ENCODE data around the gene C4BPB. TPM values are rescaled to one million over a fixed set of nuclear protein-coding genes. Genes with fewer than 3 reads are reported as not detected.

Gene C4BPB
- total and polyA plus RNA-seq, 4 donors, result 0.94 to 10.7 (median 5.2) TPM

GRCh38 chr1:207109004-207109403 is 20.3 kb downstream of the C4BPB start:
- DNase-seq, result no peak
- Histone ChIP-seq H3K9me3 (ENCODE audit: control insufficient read depth, low read length) (peaks cover 1% of the 10 kb centered on the region), H3K27ac (ENCODE audit: low read depth in 1 of 2, low read length in 2 of 2) (no peak overlapping the region), H3K4me1 (ENCODE audit: control insufficient read depth in 1 of 2, insufficient read depth in 2 of 2, low read length in 2 of 2) (no peaks in the 10 kb centered on the region), H3K27me3 (ENCODE audit: control insufficient read depth in 1 of 2, insufficient read depth in 2 of 2, low read length in 1 of 2) (no peaks in the 10 kb centered on the region), H3K36me3 (ENCODE audit: control insufficient read depth in 1 of 2, insufficient read depth in 2 of 2, low read length in 1 of 2) (no peaks in the 10 kb centered on the region), H3K4me3 (ENCODE audit: low read length in 2 of 2) (no peak overlapping the region)
- WGBS, 2 donors, result 95% methylated on average over 3 of the region's 3 CpGs
- intact Hi-C loops (cut with DNase I), result no loop called here
- ATAC-seq (ENCODE audit: low FRiP score), result no peak

GRCh38 chr1:207112616-207113296 is 24.1 kb downstream of the C4BPB start:
- WGBS, 2 donors, result 71 to 79% methylated on average over 2 of the region's 2 CpGs
- intact Hi-C loops (cut with DNase I), result no loop called here
- Histone ChIP-seq H3K9me3 (ENCODE audit: control insufficient read depth, low read length) (peaks cover 1% of the 10 kb centered on the region), H3K27ac (ENCODE audit: low read depth in 1 of 2, low read length in 2 of 2) (no peak overlapping the region), H3K4me3 (ENCODE audit: low read length in 2 of 2) (no peak overlapping the region), H3K27me3 (ENCODE audit: control insufficient read depth in 1 of 2, insufficient read depth in 2 of 2, low read length in 1 of 2) (no peaks in the 10 kb centered on the region), H3K36me3 (ENCODE audit: control insufficient read depth in 1 of 2, insufficient read depth in 2 of 2, low read length in 1 of 2) (no peaks in the 10 kb centered on the region), H3K4me1 (ENCODE audit: control insufficient read depth in 1 of 2, insufficient read depth in 2 of 2, low read length in 2 of 2) (no peaks in the 10 kb centered on the region)
- DNase-seq (no peak), ATAC-seq (ENCODE audit: low FRiP score) (no peak)

GRCh38 chr1:207115269-207115668 is 26.6 kb downstream of the C4BPB start:
- 7 to 15% methylated on average over 5 of the region's 5 CpGs for WGBS, 2 donors
- Histone ChIP-seq H3K9me3 (ENCODE audit: control insufficient read depth, low read length) (peaks cover 1% of the 10 kb centered on the region), H3K27ac (ENCODE audit: low read depth in 1 of 2, low read length in 2 of 2) (no peak overlapping the region), H3K4me1 (ENCODE audit: control insufficient read depth in 1 of 2, insufficient read depth in 2 of 2, low read length in 2 of 2) (no peaks in the 10 kb centered on the region), H3K27me3 (ENCODE audit: control insufficient read depth in 1 of 2, insufficient read depth in 2 of 2, low read length in 1 of 2) (no peaks in the 10 kb centered on the region), H3K4me3 (ENCODE audit: low read length in 2 of 2) (no peak overlapping the region), H3K36me3 (ENCODE audit: control insufficient read depth in 1 of 2, insufficient read depth in 2 of 2, low read length in 1 of 2) (no peaks in the 10 kb centered on the region)
- DNase-seq (no peak), ATAC-seq (ENCODE audit: low FRiP score) (no peak)
- intact Hi-C loops (cut with DNase I), result no loop called here

- H3K4me1 ChIP-seq (ENCODE audit: control insufficient read depth in 1 of 2, insufficient read depth in 2 of 2, low read length in 2 of 2), result no peaks in the 10 kb centered on the region
- H3K4me3 ChIP-seq (ENCODE audit: low read length in 2 of 2), result no peak overlapping the region
- H3K36me3 ChIP-seq (ENCODE audit: control insufficient read depth in 1 of 2, insufficient read depth in 2 of 2, low read length in 1 of 2), result no peaks in the 10 kb centered on the region
- no peaks in the 10 kb centered on the region for H3K27me3 ChIP-seq (ENCODE audit: control insufficient read depth in 1 of 2, insufficient read depth in 2 of 2, low read length in 1 of 2)
- H3K9me3 ChIP-seq (ENCODE audit: control insufficient read depth, low read length), result peaks cover 6% of the 10 kb centered on the region
- H3K27ac ChIP-seq (ENCODE audit: low read depth in 1 of 2, low read length in 2 of 2), result no peak overlapping the region
- ATAC-seq (ENCODE audit: low FRiP score) (no peak), DNase-seq (no peak)
- 86 to 88% methylated on average over 3 of the region's 3 CpGs for WGBS, 2 donors
- intact Hi-C loops (cut with DNase I), result no loop called here
Measured at GRCh38 chr1:207124389-207124788, 35.7 kb downstream of the C4BPB start.

- Histone ChIP-seq H3K4me3 (ENCODE audit: low read length in 2 of 2) (peak overlapping the region in 1 of 2 donors; percentile 8), H3K27me3 (ENCODE audit: control insufficient read depth in 1 of 2, insufficient read depth in 2 of 2, low read length in 1 of 2) (no peaks in the 10 kb centered on the region), H3K36me3 (ENCODE audit: control insufficient read depth in 1 of 2, insufficient read depth in 2 of 2, low read length in 1 of 2) (no peaks in the 10 kb centered on the region), H3K4me1 (ENCODE audit: control insufficient read depth in 1 of 2, insufficient read depth in 2 of 2, low read length in 2 of 2) (no peaks in the 10 kb centered on the region), H3K9me3 (ENCODE audit: control insufficient read depth, low read length) (peaks cover 6% of the 10 kb centered on the region), H3K27ac (ENCODE audit: low read depth in 1 of 2, low read length in 2 of 2) (no peak overlapping the region)
- DNase-seq, result no peak
- intact Hi-C loops (cut with DNase I), result no loop called here
- no peak for ATAC-seq (ENCODE audit: low FRiP score)
Measured at GRCh38 chr1:207128336-207128921, 39.8 kb downstream of the C4BPB start.

GRCh38 chr1:207129053-207129452 is 40.4 kb downstream of the C4BPB start:
- no peak for ATAC-seq (ENCODE audit: low FRiP score)
- no peaks in the 10 kb centered on the region for H3K4me1 ChIP-seq (ENCODE audit: control insufficient read depth in 1 of 2, insufficient read depth in 2 of 2, low read length in 2 of 2)
- no peaks in the 10 kb centered on the region for H3K27me3 ChIP-seq (ENCODE audit: control insufficient read depth in 1 of 2, insufficient read depth in 2 of 2, low read length in 1 of 2)

GRCh38 chr1:207130252-207131036 is 41.8 kb downstream of the C4BPB start:
- no peak for DNase-seq
- intact Hi-C loops (cut with DNase I), result no loop called here
- Histone ChIP-seq H3K27ac (ENCODE audit: low read depth in 1 of 2, low read length in 2 of 2) (no peak overlapping the region), H3K9me3 (ENCODE audit: control insufficient read depth, low read length) (peaks cover 6% of the 10 kb centered on the region), H3K4me3 (ENCODE audit: low read length in 2 of 2) (no peak overlapping the region), H3K36me3 (ENCODE audit: control insufficient read depth in 1 of 2, insufficient read depth in 2 of 2, low read length in 1 of 2) (no peaks in the 10 kb centered on the region), H3K4me1 (ENCODE audit: control insufficient read depth in 1 of 2, insufficient read depth in 2 of 2, low read length in 2 of 2) (no peaks in the 10 kb centered on the region), H3K27me3 (ENCODE audit: control insufficient read depth in 1 of 2, insufficient read depth in 2 of 2, low read length in 1 of 2) (no peaks in the 10 kb centered on the region)
- ATAC-seq (ENCODE audit: low FRiP score), result no peak
- WGBS, 2 donors, result 73 to 78% methylated on average over 1 of the region's 1 CpG

More at GRCh38 chr1:207129053-207129452, 40.4 kb downstream of the C4BPB start:
- no peaks in the 10 kb centered on the region for H3K36me3 ChIP-seq (ENCODE audit: control insufficient read depth in 1 of 2, insufficient read depth in 2 of 2, low read length in 1 of 2)
- H3K4me3 ChIP-seq (ENCODE audit: low read length in 2 of 2), result no peak overlapping the region
- no peak overlapping the region for H3K27ac ChIP-seq (ENCODE audit: low read depth in 1 of 2, low read length in 2 of 2)
- intact Hi-C loops (cut with DNase I), result no loop called here
- DNase-seq, result no peak
- H3K9me3 ChIP-seq (ENCODE audit: control insufficient read depth, low read length), result peaks cover 6% of the 10 kb centered on the region

GRCh38 chr1:207131163-207131562 is 42.5 kb downstream of the C4BPB start:
- WGBS, 2 donors, result 93 to 94% methylated on average over 4 of the region's 4 CpGs

GRCh38 chr1:207134581-207134980 is 45.9 kb downstream of the C4BPB start:
- WGBS, 2 donors, result 96 to 100% methylated on average over 1 of the region's 1 CpG
- Histone ChIP-seq H3K27ac (ENCODE audit: low read depth in 1 of 2, low read length in 2 of 2) (no peak overlapping the region), H3K4me3 (ENCODE audit: low read length in 2 of 2) (no peak overlapping the region), H3K27me3 (ENCODE audit: control insufficient read depth in 1 of 2, insufficient read depth in 2 of 2, low read length in 1 of 2) (no peaks in the 10 kb centered on the region), H3K4me1 (ENCODE audit: control insufficient read depth in 1 of 2, insufficient read depth in 2 of 2, low read length in 2 of 2) (no peaks in the 10 kb centered on the region), H3K36me3 (ENCODE audit: control insufficient read depth in 1 of 2, insufficient read depth in 2 of 2, low read length in 1 of 2) (no peaks in the 10 kb centered on the region), H3K9me3 (ENCODE audit: control insufficient read depth, low read length) (no peaks in the 10 kb centered on the region)
- intact Hi-C loops (cut with DNase I), result no loop called here
- ATAC-seq (ENCODE audit: low FRiP score) (no peak), DNase-seq (no peak)

More at GRCh38 chr1:207131163-207131562, 42.5 kb downstream of the C4BPB start:
- Histone ChIP-seq H3K36me3 (ENCODE audit: control insufficient read depth in 1 of 2, insufficient read depth in 2 of 2, low read length in 1 of 2) (no peaks in the 10 kb centered on the region), H3K4me3 (ENCODE audit: low read length in 2 of 2) (no peak overlapping the region), H3K27me3 (ENCODE audit: control insufficient read depth in 1 of 2, insufficient read depth in 2 of 2, low read length in 1 of 2) (no peaks in the 10 kb centered on the region), H3K27ac (ENCODE audit: low read depth in 1 of 2, low read length in 2 of 2) (no peak overlapping the region), H3K9me3 (ENCODE audit: control insufficient read depth, low read length) (peaks cover 6% of the 10 kb centered on the region), H3K4me1 (ENCODE audit: control insufficient read depth in 1 of 2, insufficient read depth in 2 of 2, low read length in 2 of 2) (no peaks in the 10 kb centered on the region)
- no peak for ATAC-seq (ENCODE audit: low FRiP score)
- DNase-seq, result no peak
- intact Hi-C loops (cut with DNase I), result no loop called here
